NCI-H748 (cell line): ENCODE results near the gene UBXN11.
A peak's percentile ranks its signal among the peaks of the same experiment; 100 is the strongest.
"Not testable (repeated sequence)": the region's sequence is repeated elsewhere in the genome, so short reads cannot be mapped to it uniquely, and the experiment has no call there.

Experiments used
- DNase-seq: peaks from one replicate; lab custom pipeline; 2025; ENCODE audit not compliant: unreplicated experiment; lab: John Stamatoyannopoulos, UW

Gene UBXN11

GRCh38 chr1:26336477-26337205 lies 30.2 kb upstream of the UBXN11 start:
- peak; percentile 92 for DNase-seq

GRCh38 chr1:26335774-26336476 lies 29.5 kb upstream of the UBXN11 start:
- peak; percentile 61 for DNase-seq

GRCh38 chr1:26333312-26333711 lies 26.9 kb upstream of the UBXN11 start:
- DNase-seq, result not testable (repeated sequence)

GRCh38 chr1:26330276-26330675 lies 23.8 kb upstream of the UBXN11 start:
- DNase-seq, result no peak

GRCh38 chr1:26329380-26329779 lies 22.9 kb upstream of the UBXN11 start:
- not testable (repeated sequence) for DNase-seq

- DNase-seq, result no peak
Measured at GRCh38 chr1:26328597-26328996, 22.2 kb upstream of the UBXN11 start.

- peak; percentile 40 for DNase-seq
Measured at GRCh38 chr1:26327956-26328362, 21.5 kb upstream of the UBXN11 start.

- DNase-seq, result no peak
Measured at GRCh38 chr1:26324550-26324949, 18.1 kb upstream of the UBXN11 start.

- no peak for DNase-seq
Measured at GRCh38 chr1:26323382-26323781, 16.9 kb upstream of the UBXN11 start.

- no peak for DNase-seq
Measured at GRCh38 chr1:26322042-26322331, 15.6 kb upstream of the UBXN11 start.

GRCh38 chr1:26321315-26322041 lies 15.0 kb upstream of the UBXN11 start:
- DNase-seq, result peak; percentile 70

- no peak for DNase-seq
Measured at GRCh38 chr1:26320896-26321295, 14.5 kb upstream of the UBXN11 start.

- no peak for DNase-seq
Measured at GRCh38 chr1:26318338-26319064, 12.1 kb upstream of the UBXN11 start.

GRCh38 chr1:26317612-26318337 lies 11.3 kb upstream of the UBXN11 start, which contains the start of gene CD52:
Gene CD52, plus strand, starts transcription at chr1:26317958. Its CDS starts 60 bp downstream, at chr1:26318018.
- DNase-seq, result no peak

- no peak for DNase-seq
Measured at GRCh38 chr1:26317146-26317545, 10.7 kb upstream of the UBXN11 start.

GRCh38 chr1:26315874-26316850 lies 9.7 kb upstream of the UBXN11 start:
- DNase-seq, result no peak

GRCh38 chr1:26314501-26314900 lies 8.1 kb upstream of the UBXN11 start:
- no peak for DNase-seq

- DNase-seq, result not testable (repeated sequence)
Measured at GRCh38 chr1:26307966-26308899, 1.8 kb upstream of the UBXN11 start.
